GM06990 (cell line): Measurements from ENCODE around the gene HHIPL2.

ENCODE experiments used
- DNase-seq: peaks from one replicate; pipeline ENCODE4 v3.0.0-alpha.2; 2011; ENCODE audit not compliant: insufficient read length; ENCODE audit errors: extremely low read depth
- H3K27me3 ChIP-seq: replicated peaks from 2 replicates; pipeline ENCODE4 v1.6.0; 2011; ENCODE audit warnings: low read length; ENCODE audit not compliant: control insufficient read depth, insufficient read depth
- H3K36me3 ChIP-seq: 2 replicates; pipeline ENCODE4 v1.5.1; 2011; ENCODE audit warnings: low read length; ENCODE audit not compliant: control insufficient read depth, insufficient read depth
- H3K4me3 ChIP-seq: replicated peaks from 2 replicates; pipeline ENCODE4 v1.5.1; 2011; ENCODE audit warnings: low read depth, mild to moderate bottlenecking, control low read depth, low read length
- CTCF ChIP-seq: IDR thresholded peaks from 2 replicates; pipeline ENCODE4 v1.5.1; 2011; ENCODE audit warnings: low read length, control low read depth, mild to moderate bottlenecking, inconsistent platforms; ENCODE audit not compliant: insufficient read depth, poor library complexity, severe bottlenecking

HHIPL2 gene

GRCh38 chr1:222588135-222588534, 40.2 kb upstream of the HHIPL2 start:
- no peak for TF ChIP-seq CTCF
- Histone ChIP-seq H3K4me3 (no peak overlapping the region), H3K36me3 (no peaks in the 10 kb centered on the region; the same call in 1 of the 2 replicates), H3K27me3 (no peaks in the 10 kb centered on the region)
- no peak for DNase-seq

- Histone ChIP-seq H3K36me3 (no peaks in the 10 kb centered on the region; the same call in 1 of the 2 replicates), H3K4me3 (no peak overlapping the region), H3K27me3 (no peaks in the 10 kb centered on the region)
- no peak for TF ChIP-seq CTCF
- no peak for DNase-seq
These were observed 38.9 kb upstream of the HHIPL2 start for GRCh38 chr1:222586842-222587241.

GRCh38 chr1:222583079-222583478, 35.2 kb upstream of the HHIPL2 start:
- TF ChIP-seq CTCF: no peak

GRCh38 chr1:222582099-222582774, 34.3 kb upstream of the HHIPL2 start:
- Histone ChIP-seq H3K4me3 (no peak overlapping the region), H3K27me3 (no peaks in the 10 kb centered on the region), H3K36me3 (no peaks in the 10 kb centered on the region; the same call in 1 of the 2 replicates)
- no peak for TF ChIP-seq CTCF
- DNase-seq: peak; percentile 32

More at GRCh38 chr1:222583079-222583478, 35.2 kb upstream of the HHIPL2 start:
- H3K36me3 ChIP-seq: no peaks in the 10 kb centered on the region; the same call in none of the 2 replicates
- H3K27me3 ChIP-seq: no peaks in the 10 kb centered on the region
- DNase-seq: peak; percentile 6
- H3K4me3 ChIP-seq: no peak overlapping the region; the same call in 1 of the 2 replicates

GRCh38 chr1:222579316-222579715, 31.4 kb upstream of the HHIPL2 start:
- TF ChIP-seq CTCF: no peak
- H3K36me3 ChIP-seq: no peaks in the 10 kb centered on the region; the same call in none of the 2 replicates
- no peak overlapping the region for H3K4me3 ChIP-seq
- no peaks in the 10 kb centered on the region for H3K27me3 ChIP-seq
- DNase-seq: no peak
